ENCODE measurements around the gene SLC50A1.

The SLC50A1 gene

DNA sequence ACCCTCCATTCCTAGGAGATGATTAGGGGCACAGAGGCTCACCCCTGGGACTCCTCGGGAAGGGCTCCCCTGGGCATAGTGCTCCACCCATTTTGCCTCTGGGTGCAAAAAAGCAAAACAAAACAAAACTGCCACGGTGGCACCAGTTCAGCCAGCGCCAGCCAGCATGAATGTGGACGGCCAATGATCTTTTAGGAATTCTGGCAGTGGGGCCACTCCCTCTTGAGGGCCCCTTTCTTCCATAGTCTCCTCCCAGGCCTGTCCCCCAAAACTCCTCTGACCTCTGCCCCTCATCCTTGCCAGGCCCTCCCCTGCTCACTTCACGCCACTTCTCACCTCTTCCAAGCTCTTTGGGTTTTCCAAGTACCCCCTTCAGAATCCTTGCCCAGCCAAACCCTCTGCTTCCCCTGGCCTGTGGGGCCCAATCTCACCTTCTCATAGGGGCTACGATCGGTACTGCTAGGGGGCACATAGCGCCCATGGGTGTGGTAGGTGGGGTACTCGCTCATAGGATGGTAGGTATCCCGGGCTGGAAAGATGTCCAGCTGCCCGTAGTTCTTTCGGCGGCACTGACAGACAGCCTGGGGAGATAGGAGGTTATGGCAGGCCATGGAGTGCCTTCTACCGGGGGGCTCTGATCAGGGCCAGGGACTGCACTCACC, 51.3 kb downstream of the SLC50A1 start:
- Histone ChIP-seq H3K27ac (no peak overlapping the region), H3K36me3 (no peaks in the 10 kb centered on the region), H3K4me3 (ENCODE audit: low read depth, low read length) (no peak overlapping the region), H3K27me3 (ENCODE audit: insufficient read depth, low read depth, severe bottlenecking) (no peaks in the 10 kb centered on the region), H3K9me3 (ENCODE audit: severe bottlenecking) (no peaks in the 10 kb centered on the region)
- TF ChIP-seq, protein P1, sequence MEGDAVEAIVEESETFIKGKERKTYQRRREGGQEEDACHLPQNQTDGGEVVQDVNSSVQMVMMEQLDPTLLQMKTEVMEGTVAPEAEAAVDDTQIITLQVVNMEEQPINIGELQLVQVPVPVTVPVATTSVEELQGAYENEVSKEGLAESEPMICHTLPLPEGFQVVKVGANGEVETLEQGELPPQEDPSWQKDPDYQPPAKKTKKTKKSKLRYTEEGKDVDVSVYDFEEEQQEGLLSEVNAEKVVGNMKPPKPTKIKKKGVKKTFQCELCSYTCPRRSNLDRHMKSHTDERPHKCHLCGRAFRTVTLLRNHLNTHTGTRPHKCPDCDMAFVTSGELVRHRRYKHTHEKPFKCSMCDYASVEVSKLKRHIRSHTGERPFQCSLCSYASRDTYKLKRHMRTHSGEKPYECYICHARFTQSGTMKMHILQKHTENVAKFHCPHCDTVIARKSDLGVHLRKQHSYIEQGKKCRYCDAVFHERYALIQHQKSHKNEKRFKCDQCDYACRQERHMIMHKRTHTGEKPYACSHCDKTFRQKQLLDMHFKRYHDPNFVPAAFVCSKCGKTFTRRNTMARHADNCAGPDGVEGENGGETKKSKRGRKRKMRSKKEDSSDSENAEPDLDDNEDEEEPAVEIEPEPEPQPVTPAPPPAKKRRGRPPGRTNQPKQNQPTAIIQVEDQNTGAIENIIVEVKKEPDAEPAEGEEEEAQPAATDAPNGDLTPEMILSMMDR (IDR thresholded peaks at IDR 0.05; ENCODE audit: low read depth, low read length), result no peak
- DNase-seq, result no peak

DNA sequence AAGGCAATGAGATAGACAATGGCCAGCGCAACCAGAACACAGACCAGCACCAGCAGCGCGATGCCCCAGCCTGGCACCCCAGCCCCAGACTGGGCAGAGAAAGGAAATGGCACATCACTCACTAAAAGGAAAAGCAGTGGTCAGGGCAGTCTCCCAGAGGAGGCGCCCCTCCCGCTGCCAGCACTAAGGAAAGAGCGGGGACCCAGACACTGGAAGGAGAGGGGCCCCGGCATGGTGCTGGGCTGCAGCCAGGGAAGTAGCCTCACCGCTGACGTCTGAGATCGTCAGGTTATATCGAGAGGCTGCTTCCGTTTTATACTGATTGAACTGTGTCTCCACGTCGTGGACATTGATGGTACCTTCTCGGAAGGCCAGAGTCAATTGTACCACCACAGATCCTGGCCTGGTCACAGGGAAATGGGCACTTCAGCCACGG, 51.8 kb downstream of the SLC50A1 start:
- no peaks in the 10 kb centered on the region for H3K9me3 ChIP-seq (ENCODE audit: severe bottlenecking)
- no peak for DNase-seq
- TF ChIP-seq, protein P1 (IDR thresholded peaks at IDR 0.05; ENCODE audit: low read depth, low read length), result no peak
- no peak overlapping the region for H3K27ac ChIP-seq
- no peaks in the 10 kb centered on the region for H3K27me3 ChIP-seq (ENCODE audit: insufficient read depth, low read depth, severe bottlenecking)
- no peak overlapping the region for H3K4me3 ChIP-seq (ENCODE audit: low read depth, low read length)
- no peaks in the 10 kb centered on the region for H3K36me3 ChIP-seq

DNA sequence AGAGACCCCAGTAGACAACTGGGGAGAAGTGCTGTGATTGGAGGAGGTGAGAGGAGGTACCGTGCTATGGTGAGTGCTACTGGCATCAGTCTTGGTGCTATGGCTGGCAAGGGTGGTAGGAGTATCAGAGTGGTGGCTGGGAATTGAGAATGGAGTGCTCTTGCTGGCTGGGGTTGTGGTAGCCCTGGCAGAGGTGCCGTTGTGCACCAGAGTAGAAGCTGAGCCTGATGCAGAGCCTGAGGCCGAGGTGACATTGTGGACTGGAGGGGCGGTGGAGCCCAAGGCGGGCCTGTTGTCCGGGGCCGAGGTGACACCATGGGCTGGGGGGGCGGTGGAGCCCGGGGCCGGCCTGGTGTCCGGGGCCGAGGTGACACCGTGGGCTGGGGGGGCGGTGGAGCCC, 52.6 kb downstream of the SLC50A1 start:
- Histone ChIP-seq H3K9me3 (ENCODE audit: severe bottlenecking) (no peaks in the 10 kb centered on the region), H3K27me3 (ENCODE audit: insufficient read depth, low read depth, severe bottlenecking) (no peaks in the 10 kb centered on the region), H3K36me3 (no peaks in the 10 kb centered on the region), H3K27ac (no peak overlapping the region), H3K4me3 (ENCODE audit: low read depth, low read length) (no peak overlapping the region)
- TF ChIP-seq, protein P1 (IDR thresholded peaks at IDR 0.05; ENCODE audit: low read depth, low read length), result no peak
- no peak for DNase-seq

All from WERI-Rb-1 (cell line).